GM13977 (cell line): ENCODE results near the gene C22orf42.

Experiments
- DNase-seq: peaks from one replicate; pipeline ENCODE4 v3.0.0; 2012; ENCODE audit warnings: low spot score
- in situ Hi-C: fragments of 300-500 bp; cut with MboI; formaldehyde crosslinking; loops from one replicate; pipeline ENCODE4 v1.12.0; 2022; ENCODE audit warnings: low sequenced_read_pairs, low pct_unique_long_range_greater_than_20kb, mixed read lengths, inconsistent platforms; ENCODE audit not compliant: unreplicated experiment
- TF ChIP-seq, protein P1 (sequence below): IDR thresholded peaks from 2 replicates; pipeline ENCODE4 v1.5.1; 2012; ENCODE audit warnings: mild to moderate bottlenecking, control low read depth; ENCODE audit not compliant: insufficient read depth; ENCODE audit errors: extremely low read depth, missing control alignments

The C22orf42 gene

DNA sequence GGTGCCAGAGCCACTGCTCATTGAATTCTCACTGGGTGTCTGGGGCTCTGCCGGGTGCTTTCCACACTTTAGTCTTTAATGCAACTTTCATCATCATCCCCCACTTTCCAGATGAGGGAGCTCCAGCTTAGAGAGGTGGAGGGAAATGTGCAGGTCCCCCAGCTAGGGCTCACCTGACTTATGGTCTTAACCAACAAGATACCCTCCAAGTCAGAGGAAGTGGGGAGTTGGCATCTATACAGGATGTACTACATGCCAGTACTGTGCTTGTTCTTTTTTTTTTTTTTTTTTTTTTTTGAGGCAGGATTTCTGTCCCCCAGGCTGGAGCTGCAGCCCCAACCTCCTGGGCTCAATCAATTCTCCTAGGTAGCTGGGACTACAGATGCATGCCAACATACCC, 26.3 kb downstream of the C22orf42 start:
- DNase-seq, result no peak
- TF ChIP-seq, protein P1, sequence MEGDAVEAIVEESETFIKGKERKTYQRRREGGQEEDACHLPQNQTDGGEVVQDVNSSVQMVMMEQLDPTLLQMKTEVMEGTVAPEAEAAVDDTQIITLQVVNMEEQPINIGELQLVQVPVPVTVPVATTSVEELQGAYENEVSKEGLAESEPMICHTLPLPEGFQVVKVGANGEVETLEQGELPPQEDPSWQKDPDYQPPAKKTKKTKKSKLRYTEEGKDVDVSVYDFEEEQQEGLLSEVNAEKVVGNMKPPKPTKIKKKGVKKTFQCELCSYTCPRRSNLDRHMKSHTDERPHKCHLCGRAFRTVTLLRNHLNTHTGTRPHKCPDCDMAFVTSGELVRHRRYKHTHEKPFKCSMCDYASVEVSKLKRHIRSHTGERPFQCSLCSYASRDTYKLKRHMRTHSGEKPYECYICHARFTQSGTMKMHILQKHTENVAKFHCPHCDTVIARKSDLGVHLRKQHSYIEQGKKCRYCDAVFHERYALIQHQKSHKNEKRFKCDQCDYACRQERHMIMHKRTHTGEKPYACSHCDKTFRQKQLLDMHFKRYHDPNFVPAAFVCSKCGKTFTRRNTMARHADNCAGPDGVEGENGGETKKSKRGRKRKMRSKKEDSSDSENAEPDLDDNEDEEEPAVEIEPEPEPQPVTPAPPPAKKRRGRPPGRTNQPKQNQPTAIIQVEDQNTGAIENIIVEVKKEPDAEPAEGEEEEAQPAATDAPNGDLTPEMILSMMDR, result no peak
- in situ Hi-C loops, result no loop called here

GRCh38 chr22:32132126-32132525, 27.0 kb downstream of the C22orf42 start:
- no peak for DNase-seq
- TF ChIP-seq, protein P1, result no peak
- in situ Hi-C loops, result no loop called here

- TF ChIP-seq, protein P1, result no peak
- no peak for DNase-seq
- in situ Hi-C loops, result no loop called here
Measured at GRCh38 chr22:32130464-32130863, 28.6 kb downstream of the C22orf42 start.

DNA sequence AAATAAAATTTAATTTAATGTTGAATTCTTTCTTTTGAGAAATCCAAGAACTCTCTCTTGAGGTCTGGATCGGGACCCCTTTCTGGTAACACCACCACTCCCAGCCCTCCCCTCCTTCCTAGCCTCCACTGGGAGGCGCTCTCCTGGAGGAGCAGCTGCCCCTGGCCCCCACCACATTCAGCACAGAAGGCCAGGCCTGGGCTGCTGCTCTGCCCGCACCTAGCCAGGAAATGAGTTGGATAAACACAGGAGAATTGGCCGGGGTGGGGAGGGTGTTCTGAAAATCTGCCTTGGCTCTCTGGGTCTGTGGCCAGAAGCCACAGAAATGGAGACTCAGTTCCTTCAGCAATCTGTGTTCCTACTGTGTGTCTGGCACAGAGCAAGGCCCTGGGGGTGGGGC, 31.2 kb downstream of the C22orf42 start:
- TF ChIP-seq, protein P1, result peak; percentile 21
- no peak for DNase-seq
- in situ Hi-C loops, result no loop called here

DNA sequence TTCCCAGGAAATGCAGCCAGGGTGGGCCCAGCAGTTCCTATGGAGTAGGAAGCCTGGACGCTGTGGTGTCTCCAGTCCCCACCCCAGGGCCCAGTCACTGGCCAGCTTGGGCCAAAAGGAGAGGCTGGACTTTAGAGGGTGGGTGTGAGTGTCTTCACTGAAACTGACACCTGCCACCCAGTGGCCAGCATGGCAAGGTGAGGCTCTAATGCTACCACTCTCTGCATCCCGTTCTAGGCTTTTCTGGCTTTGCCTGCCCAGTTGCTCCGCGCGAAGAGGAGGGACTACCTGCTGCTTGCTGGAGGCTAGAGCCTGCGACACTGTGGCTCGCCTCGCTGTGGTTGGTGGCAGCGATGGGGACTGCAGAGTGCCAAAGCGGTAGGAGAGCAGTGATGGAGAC, 35.4 kb downstream of the C22orf42 start:
- in situ Hi-C loops, result no loop called here
- TF ChIP-seq, protein P1, result peak; percentile 22
- DNase-seq, result no peak

GRCh38 chr22:32122899-32123298, 36.2 kb downstream of the C22orf42 start:
- TF ChIP-seq, protein P1, result no peak
- in situ Hi-C loops, result no loop called here
- no peak for DNase-seq

DNA sequence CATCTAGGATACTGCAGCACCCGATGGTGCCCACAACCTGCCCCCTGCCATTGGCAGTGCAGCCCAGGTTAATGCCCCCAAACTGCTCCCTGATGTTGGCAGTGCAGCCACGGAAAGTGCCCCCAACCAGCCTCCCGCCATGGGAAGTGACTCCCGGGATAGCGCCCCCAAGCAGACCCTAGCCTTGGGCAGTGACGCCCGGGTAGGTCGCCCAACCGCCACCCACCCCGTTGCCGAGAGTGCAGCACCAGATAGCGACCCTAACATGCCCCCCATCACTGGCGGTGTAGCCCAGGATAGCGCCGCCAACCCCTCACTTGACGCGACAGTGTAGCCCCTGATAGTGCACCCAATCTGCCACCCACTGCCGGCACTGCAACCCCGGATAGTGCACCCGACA, 38.5 kb downstream of the C22orf42 start:
- no peak for DNase-seq
- in situ Hi-C loops, result no loop called here
- TF ChIP-seq, protein P1, result no peak
